Measurements from ENCODE around the gene LRRC38.

GRCh38 chr1:13513063-13513894 is 524 bp downstream of the LRRC38 start:
- TF ChIP-seq, protein P1, sequence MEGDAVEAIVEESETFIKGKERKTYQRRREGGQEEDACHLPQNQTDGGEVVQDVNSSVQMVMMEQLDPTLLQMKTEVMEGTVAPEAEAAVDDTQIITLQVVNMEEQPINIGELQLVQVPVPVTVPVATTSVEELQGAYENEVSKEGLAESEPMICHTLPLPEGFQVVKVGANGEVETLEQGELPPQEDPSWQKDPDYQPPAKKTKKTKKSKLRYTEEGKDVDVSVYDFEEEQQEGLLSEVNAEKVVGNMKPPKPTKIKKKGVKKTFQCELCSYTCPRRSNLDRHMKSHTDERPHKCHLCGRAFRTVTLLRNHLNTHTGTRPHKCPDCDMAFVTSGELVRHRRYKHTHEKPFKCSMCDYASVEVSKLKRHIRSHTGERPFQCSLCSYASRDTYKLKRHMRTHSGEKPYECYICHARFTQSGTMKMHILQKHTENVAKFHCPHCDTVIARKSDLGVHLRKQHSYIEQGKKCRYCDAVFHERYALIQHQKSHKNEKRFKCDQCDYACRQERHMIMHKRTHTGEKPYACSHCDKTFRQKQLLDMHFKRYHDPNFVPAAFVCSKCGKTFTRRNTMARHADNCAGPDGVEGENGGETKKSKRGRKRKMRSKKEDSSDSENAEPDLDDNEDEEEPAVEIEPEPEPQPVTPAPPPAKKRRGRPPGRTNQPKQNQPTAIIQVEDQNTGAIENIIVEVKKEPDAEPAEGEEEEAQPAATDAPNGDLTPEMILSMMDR (IDR thresholded peaks at IDR 0.05), result no peak
- no peak for TF ChIP-seq POLR2A (IDR thresholded peaks at IDR 0.05)

All from adrenal gland (tissue), 5 donors.